Cardiac fibroblast (primary cell): Measurements from ENCODE around the gene FXYD3.

ENCODE experiments used
- DNase-seq, 2 donors: peaks; one replicate each; pipeline versions ENCODE4 v3.0.0 to v3.0.0-alpha.2; 2010; ENCODE audit warnings: low read depth in 2 of 2
- H3K4me3 ChIP-seq, 2 donors: replicated peaks in 1 of 2; 1 replicate in 1 of 2; 2 replicates in 1 of 2; pipeline ENCODE4 v1.5.1; 2011; ENCODE audit warnings: low read depth in 2 of 2, low read length in 2 of 2, mild to moderate bottlenecking in 2 of 2, moderate library complexity in 1 of 2
- TF ChIP-seq, protein P1 (sequence below): IDR thresholded peaks from one replicate; pipeline ENCODE4 v1.5.1; 2011; ENCODE audit warnings: low read depth, mild to moderate bottlenecking, low read length, inconsistent platforms

The FXYD3 gene

DNA sequence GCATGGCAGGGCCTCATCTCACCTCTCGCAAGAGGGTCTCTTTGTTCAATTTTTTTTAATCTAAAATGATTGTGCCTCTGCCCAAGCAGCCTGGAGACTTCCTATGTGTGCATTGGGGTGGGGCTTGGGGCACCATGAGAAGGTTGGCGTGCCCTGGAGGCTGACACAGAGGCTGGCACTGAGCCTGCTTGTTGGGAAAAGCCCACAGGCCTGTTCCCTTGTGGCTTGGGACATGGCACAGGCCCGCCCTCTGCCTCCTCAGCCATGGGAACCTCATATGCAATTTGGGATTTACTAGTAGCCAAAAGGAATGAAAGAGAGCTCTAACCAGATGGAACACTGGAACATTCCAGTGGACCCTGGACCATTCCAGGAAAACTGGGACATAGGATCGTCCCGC is 8.0 kb downstream of the FXYD3 start:
- TF ChIP-seq, protein P1, sequence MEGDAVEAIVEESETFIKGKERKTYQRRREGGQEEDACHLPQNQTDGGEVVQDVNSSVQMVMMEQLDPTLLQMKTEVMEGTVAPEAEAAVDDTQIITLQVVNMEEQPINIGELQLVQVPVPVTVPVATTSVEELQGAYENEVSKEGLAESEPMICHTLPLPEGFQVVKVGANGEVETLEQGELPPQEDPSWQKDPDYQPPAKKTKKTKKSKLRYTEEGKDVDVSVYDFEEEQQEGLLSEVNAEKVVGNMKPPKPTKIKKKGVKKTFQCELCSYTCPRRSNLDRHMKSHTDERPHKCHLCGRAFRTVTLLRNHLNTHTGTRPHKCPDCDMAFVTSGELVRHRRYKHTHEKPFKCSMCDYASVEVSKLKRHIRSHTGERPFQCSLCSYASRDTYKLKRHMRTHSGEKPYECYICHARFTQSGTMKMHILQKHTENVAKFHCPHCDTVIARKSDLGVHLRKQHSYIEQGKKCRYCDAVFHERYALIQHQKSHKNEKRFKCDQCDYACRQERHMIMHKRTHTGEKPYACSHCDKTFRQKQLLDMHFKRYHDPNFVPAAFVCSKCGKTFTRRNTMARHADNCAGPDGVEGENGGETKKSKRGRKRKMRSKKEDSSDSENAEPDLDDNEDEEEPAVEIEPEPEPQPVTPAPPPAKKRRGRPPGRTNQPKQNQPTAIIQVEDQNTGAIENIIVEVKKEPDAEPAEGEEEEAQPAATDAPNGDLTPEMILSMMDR: no peak
- no peak overlapping the region for H3K4me3 ChIP-seq
- DNase-seq: peak in 1 of 2 donors; percentile 33

DNA sequence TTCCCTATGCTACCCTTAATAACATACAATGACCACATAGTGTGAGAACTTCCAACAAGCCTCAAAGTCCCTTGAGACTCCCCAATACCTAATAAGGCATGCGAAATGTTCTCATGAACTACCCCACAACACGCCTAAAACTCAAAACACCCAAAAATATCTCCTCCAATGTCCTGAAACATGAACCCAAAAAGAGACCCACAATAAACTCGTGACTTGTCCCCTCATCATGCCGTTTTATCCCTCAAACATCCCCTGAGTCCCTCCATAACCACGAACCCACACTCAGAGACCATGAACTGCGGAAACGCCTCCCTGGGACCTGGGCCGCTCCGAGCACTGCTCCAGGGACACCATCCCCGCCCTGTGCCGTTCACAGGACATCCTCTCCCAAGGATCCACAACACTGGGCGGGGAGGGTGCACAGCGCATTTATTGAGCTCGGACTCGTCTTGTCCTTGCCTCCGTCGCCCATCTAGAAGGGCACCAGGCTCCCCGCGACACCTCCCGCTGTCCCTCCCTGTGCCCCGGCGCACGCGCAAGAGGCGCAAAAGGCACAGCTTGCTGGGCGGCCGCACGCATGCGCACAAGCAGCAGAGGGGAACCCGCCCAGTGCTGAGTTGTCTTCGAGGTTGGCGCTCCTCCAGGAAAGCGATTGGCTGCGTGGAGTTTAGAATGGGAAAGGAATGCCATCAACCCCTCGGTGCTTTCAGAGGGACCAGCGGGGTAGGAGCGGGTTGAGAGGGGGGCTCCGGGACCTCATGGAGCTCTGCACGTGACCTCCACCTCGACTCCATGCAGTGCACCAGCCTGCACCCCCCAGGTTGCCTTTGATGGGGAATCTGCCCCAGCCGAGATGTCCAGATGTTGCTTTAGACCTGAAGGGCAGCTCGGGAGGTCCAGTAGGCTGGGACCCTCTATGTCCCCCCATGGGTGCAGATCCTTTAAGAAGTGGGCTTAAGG is 8.8 kb downstream of the FXYD3 start:
- peak; percentile 93 to 95 for DNase-seq
- H3K4me3 ChIP-seq: peak overlapping the region; percentile 65 to 67
- TF ChIP-seq, protein P1: no peak

DNA sequence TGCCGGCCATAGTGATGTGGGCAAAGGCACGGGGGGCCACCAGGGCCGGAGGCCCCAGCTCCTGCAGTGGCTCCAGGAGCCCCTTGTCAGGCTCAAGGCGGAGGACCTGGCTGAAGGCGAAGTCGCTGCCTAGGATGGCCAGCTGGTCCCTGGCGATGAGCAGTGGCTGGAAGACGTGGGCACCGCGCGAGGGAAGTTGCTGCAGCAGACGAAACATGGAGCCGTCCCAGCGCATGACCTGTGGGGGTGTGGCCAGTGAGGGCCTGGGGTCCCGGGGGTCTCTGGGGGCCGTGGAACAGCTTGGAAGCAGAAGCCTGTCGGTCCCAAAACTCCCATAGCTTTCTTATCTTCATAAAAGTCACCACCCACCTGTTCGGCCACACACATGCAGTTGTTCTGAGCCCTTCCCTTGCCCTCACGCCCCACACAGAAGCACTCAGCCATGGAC is 9.7 kb downstream of the FXYD3 start:
- H3K4me3 ChIP-seq: no peak overlapping the region
- no peak for DNase-seq
- TF ChIP-seq, protein P1: no peak

DNA sequence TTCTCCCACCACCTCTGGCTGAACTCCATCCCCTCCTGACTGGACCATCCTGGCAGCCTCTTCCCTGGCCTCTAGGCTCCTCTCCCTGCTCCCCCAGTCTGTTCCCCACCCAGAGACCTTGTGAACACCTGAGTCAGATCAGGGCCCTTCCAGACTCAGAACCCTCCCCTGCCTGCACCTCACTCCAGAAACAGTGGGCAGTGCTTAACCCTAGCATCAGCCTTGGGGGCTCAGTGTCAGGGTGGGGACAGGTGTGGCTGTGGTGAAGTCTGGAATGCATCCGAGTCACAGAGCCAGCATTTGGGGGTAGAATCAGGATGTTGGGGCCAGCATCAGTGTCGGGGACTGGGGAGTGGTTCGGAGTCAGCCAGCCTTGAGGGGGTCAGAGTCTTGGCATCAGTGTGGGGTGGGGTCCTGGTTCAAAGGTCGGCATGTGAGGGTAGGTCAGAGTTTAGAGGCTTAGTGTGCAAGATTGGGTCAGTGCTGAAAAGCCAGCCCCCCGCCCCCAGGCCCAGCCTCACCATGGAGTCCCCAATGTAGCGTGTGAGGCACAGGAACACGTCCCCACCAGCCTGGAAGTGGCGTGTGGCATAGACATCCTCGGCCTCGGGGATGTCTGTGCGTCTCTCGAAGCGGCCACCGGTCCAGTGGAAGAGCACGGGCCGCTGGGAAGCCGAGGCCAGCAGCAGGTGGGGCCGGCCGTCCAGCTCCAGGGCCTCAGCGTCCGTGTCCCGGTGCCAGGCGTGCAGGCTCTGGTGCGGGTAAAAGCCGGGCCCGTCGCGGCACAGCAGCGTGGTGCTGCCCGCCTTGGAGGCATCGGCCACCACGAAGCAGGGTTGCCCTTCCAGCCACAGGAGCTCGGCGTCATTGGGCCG is 10.4 kb downstream of the FXYD3 start:
- DNase-seq: no peak
- no peak overlapping the region for H3K4me3 ChIP-seq
- TF ChIP-seq, protein P1: no peak

DNA sequence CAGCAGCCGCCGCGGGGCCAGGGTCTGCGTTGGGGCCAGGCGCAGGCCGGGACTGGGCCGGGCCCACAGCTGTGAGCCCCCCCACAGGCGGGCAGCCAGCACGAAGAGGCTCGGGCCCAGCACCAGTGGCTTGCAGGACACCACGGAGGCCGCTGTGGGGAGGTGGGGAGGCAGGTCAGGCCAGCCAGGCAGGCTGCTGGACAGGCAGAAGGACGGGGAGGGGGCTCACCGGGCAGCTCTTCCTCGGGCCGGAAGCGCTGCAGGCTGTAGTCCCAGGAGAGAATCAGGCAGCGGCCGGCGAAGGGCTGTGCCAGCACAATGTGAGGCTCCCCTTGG is 11.0 kb downstream of the FXYD3 start:
- no peak overlapping the region for H3K4me3 ChIP-seq
- peak in 1 of 2 donors; percentile 26 for DNase-seq
- TF ChIP-seq, protein P1: no peak

DNA sequence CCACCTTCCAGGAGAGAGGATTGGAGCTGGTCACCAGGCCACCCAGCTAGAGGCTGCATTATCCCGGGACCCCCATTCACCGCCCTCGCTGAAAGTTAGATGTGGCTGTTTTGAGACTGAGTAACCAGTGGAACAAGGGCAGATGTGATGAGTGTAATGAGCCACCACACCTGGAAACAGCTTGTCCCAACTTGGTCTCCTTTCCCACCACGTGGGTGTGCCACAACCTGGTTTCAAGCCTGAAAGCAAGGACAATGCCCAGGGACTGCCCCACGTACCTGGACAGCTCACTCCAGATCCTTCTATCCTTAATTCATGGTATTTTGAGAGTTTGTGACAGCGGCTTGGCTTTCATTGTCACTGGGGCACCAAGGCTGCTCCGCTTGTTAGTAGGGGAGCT is 12.2 kb downstream of the FXYD3 start:
- no peak for DNase-seq
- TF ChIP-seq, protein P1: no peak

More for the DNA sequence above, 12.2 kb downstream of the FXYD3 start:
- no peak overlapping the region for H3K4me3 ChIP-seq
